ENCODE data around the gene RNASEH2B. TPM values are rescaled to one million over a fixed set of nuclear protein-coding genes. Genes with fewer than 3 reads are reported as not detected.
A peak's percentile ranks its signal among the peaks of the same experiment; 100 is the strongest.

RNASEH2B gene
- total RNA-seq, 1 donor: 43.1 TPM

DNA sequence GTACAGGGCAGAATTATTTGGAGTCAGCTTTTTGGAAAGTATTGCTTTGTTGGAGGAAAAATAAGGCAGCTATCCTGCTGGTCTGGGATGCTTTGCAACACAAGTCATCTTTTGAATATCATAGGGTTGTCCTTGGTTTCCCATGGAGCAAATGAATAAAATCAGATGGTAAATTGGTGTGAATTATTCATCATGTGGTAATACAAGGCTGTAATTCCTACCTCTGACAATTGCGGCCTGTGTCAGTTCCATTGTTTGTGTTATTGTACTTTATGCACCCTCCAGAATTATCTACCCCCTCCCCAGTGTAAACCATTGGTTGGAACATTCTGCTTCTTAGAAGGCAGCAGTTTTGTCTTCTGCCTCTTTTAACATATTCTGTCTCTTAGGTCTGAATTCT is 46.2 kb downstream of the RNASEH2B start:
- no peak for DNase-seq (ENCODE audit: low read depth)
- H3K4me3 ChIP-seq (ENCODE audit: low read depth, low read length): no peak overlapping the region
- TF ChIP-seq, protein P1, sequence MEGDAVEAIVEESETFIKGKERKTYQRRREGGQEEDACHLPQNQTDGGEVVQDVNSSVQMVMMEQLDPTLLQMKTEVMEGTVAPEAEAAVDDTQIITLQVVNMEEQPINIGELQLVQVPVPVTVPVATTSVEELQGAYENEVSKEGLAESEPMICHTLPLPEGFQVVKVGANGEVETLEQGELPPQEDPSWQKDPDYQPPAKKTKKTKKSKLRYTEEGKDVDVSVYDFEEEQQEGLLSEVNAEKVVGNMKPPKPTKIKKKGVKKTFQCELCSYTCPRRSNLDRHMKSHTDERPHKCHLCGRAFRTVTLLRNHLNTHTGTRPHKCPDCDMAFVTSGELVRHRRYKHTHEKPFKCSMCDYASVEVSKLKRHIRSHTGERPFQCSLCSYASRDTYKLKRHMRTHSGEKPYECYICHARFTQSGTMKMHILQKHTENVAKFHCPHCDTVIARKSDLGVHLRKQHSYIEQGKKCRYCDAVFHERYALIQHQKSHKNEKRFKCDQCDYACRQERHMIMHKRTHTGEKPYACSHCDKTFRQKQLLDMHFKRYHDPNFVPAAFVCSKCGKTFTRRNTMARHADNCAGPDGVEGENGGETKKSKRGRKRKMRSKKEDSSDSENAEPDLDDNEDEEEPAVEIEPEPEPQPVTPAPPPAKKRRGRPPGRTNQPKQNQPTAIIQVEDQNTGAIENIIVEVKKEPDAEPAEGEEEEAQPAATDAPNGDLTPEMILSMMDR (IDR thresholded peaks at IDR 0.05; ENCODE audit: insufficient read depth, low read length): no peak

DNA sequence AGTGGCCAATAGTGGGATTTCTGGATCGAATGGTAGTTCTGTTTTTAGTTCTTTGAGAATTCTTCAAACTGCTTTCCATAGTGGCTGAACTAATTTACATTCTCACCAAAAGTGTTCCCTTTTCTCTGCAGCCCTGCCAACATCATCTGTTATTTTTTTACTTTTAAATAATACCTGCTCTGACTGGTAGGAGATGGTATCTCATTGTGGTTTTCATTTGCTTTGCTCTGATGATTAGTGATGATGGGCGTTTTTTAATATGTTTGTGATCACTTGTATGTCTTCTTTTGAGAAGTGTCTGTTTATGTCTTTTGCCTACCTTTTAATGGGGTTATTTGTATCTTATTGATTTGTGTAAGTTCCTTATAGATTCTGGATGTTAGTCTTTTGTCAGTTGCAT is 48.0 kb downstream of the RNASEH2B start:
- DNase-seq (ENCODE audit: low read depth): no peak
- TF ChIP-seq, protein P1 (IDR thresholded peaks at IDR 0.05; ENCODE audit: insufficient read depth, low read length): no peak
- H3K4me3 ChIP-seq (ENCODE audit: low read depth, low read length): no peak overlapping the region

DNA sequence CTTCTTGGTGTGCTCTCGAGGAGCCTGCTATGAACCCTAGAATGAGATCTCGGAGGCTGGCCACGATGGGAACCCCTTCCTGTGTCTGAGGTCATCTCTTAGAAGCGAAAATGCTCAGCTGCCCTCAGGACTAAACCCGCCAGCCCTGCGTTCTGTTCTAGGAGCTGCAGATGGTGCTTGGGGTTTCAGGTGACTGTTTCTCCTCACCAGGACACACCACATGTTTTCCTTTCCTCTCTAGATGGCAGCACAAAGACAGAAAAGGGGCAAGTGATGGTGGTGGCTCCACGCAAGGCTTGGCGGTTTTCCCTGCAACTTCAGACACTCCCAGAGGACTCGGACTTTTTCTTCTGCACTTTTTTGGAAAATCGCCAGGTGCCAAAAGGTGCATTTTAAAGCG is 60.1 kb downstream of the RNASEH2B start:
- no peak for DNase-seq (ENCODE audit: low read depth)
- TF ChIP-seq, protein P1 (IDR thresholded peaks at IDR 0.05; ENCODE audit: insufficient read depth, low read length): peak; percentile 3
- no peak overlapping the region for H3K4me3 ChIP-seq (ENCODE audit: low read depth, low read length)

DNA sequence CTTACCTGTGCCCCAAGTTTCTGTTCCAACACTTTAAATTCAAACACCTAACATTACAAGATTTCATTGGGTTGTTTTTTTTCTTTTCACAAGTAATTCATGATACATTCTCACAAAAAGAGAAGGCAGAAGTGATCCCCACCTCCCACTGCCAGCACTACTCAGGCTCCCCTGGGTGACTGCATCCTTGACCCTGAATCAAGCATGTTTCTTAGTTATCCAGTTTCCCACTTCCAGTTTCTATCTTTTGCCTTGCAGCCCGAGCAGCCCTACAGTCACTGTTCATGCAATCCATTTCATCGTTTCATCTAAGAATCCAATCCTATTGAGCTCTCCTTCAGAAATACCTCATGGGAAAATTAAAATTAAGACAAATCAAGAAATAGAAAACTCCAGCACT is 61.4 kb downstream of the RNASEH2B start:
- DNase-seq (ENCODE audit: low read depth): no peak
- TF ChIP-seq, protein P1 (IDR thresholded peaks at IDR 0.05; ENCODE audit: insufficient read depth, low read length): no peak
- no peak overlapping the region for H3K4me3 ChIP-seq (ENCODE audit: low read depth, low read length)

DNA sequence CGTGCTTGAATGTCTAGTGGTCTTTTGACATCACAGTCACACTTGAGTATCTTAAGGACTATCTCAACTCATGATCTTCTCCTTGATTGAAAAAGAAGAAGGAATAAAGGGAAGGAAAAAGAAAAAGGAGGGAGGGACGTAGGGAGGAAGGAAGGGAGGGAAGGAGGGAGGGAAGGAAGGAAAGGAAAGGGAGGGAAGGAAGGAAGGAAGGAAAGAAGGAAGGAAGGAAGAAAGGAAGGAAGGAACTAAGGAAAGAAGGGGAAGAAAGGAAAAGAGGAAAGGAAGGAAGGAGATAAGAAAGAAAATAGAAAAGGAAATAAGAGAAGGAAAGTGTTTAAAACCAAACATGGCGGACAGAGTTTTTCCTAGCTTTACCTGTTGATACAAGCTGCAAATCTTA is 64.7 kb downstream of the RNASEH2B start:
- H3K4me3 ChIP-seq (ENCODE audit: low read depth, low read length): no peak overlapping the region
- TF ChIP-seq, protein P1 (IDR thresholded peaks at IDR 0.05; ENCODE audit: insufficient read depth, low read length): no peak
- DNase-seq (ENCODE audit: low read depth): no peak

DNA sequence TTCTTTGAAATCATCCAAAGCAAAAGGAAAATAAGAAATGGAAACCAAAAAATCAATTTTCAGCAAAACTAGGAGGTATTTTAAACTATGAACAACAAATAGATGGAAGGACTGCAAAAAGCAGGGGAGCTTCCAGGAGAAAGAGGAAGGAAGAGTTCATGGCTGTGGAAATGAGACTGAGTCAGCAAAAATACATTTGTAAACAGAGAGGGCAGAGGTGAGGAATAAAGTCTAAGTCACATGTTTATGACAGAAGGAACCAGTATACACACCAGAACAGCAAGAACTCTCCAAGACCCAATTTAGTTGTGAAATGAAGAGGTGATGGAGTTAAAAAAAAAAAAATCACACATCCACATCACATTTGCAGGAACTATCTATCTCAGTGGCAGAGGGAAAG is 69.6 kb downstream of the RNASEH2B start:
- no peak overlapping the region for H3K4me3 ChIP-seq (ENCODE audit: low read depth, low read length)
- no peak for DNase-seq (ENCODE audit: low read depth)
- TF ChIP-seq, protein P1 (IDR thresholded peaks at IDR 0.05; ENCODE audit: insufficient read depth, low read length): no peak

DNA sequence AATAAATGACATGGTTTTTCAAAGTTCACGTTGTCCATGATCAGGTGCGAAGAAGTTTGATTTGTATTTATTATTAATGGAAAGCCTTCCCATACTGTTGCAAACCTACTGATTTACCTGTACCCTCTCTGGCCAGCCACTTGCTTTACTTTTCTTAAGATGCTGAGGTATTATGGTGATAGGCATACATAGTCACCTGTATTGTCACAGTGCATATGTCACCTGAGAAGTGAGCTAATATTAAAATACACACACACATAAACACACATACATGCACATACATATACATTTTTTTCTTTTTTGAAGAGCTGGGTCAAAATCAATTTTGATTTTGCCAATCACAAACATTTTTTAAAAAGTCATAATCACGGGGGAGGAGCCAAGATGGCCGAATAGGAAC is 72.1 kb downstream of the RNASEH2B start:
- DNase-seq (ENCODE audit: low read depth): no peak
- TF ChIP-seq, protein P1 (IDR thresholded peaks at IDR 0.05; ENCODE audit: insufficient read depth, low read length): no peak
- H3K4me3 ChIP-seq (ENCODE audit: low read depth, low read length): no peak overlapping the region

Measured in fibroblast of the aortic adventitia (primary cell).